ENCODE results near the gene SESN2. TPM values are rescaled to one million over a fixed set of nuclear protein-coding genes. Genes with fewer than 3 reads are reported as not detected.
A peak's percentile ranks its signal among the peaks of the same experiment; 100 is the strongest.

Gene SESN2
- total RNA-seq, 2 experiments from 2014 or later = 8.8 to 9.6 TPM

- Mint-ChIP-seq H3K4me1 (ENCODE audit: low read depth) (peaks cover 26% of the 10 kb centered on the region), H3K4me3 (no peak overlapping the region), H3K27me3 (no peaks in the 10 kb centered on the region), H3K9me3 (no peaks in the 10 kb centered on the region), H3K36me3 (ENCODE audit: low read depth) (peaks cover 66% of the 10 kb centered on the region), H3K27ac (no peak overlapping the region)
- intact Hi-C loops (cut with DNase I, micrococcal nuclease) = no loop called here
- peaks cover 54% of the 10 kb centered on the region for H3K36me3 ChIP-seq (ENCODE audit: insufficient read depth, low read length)
- no peaks in the 10 kb centered on the region for H3K27me3 ChIP-seq (ENCODE audit: control insufficient read depth in 1 of 2, insufficient read depth in 2 of 2, low read length in 2 of 2)
- DNase-seq = no peak
- no peak for ATAC-seq (ENCODE audit: poor library complexity)
- POLR2A ChIA-PET = interaction anchor here (7.9 kb wide), 1 partner anchor 17 kb away, joined by 131 read pairs; no protein-coding TSS in a partner anchor
- no peak overlapping the region for H3K27ac ChIP-seq (ENCODE audit: low read depth in 1 of 2, low read length in 2 of 2)
- no peaks in the 10 kb centered on the region for H3K9me3 ChIP-seq (ENCODE audit: control insufficient read depth in 1 of 2, insufficient read depth in 1 of 2, low read length in 2 of 2)
- TF ChIP-seq, protein P1, sequence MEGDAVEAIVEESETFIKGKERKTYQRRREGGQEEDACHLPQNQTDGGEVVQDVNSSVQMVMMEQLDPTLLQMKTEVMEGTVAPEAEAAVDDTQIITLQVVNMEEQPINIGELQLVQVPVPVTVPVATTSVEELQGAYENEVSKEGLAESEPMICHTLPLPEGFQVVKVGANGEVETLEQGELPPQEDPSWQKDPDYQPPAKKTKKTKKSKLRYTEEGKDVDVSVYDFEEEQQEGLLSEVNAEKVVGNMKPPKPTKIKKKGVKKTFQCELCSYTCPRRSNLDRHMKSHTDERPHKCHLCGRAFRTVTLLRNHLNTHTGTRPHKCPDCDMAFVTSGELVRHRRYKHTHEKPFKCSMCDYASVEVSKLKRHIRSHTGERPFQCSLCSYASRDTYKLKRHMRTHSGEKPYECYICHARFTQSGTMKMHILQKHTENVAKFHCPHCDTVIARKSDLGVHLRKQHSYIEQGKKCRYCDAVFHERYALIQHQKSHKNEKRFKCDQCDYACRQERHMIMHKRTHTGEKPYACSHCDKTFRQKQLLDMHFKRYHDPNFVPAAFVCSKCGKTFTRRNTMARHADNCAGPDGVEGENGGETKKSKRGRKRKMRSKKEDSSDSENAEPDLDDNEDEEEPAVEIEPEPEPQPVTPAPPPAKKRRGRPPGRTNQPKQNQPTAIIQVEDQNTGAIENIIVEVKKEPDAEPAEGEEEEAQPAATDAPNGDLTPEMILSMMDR (IDR thresholded peaks at IDR 0.05) = no peak
- H3K4me3 ChIP-seq (ENCODE audit: low read length) = no peak overlapping the region
- H3K4me1 ChIP-seq (ENCODE audit: insufficient read depth, low read length) = peaks cover 33% of the 10 kb centered on the region
- CTCF ChIA-PET = interaction anchor here (1.8 kb wide), 1 partner anchor 20 kb away, joined by 9 read pairs; no protein-coding TSS in a partner anchor
Observed at GRCh38 chr1:28229089-28229488, 30.2 kb upstream of the SESN2 start.

DNA sequence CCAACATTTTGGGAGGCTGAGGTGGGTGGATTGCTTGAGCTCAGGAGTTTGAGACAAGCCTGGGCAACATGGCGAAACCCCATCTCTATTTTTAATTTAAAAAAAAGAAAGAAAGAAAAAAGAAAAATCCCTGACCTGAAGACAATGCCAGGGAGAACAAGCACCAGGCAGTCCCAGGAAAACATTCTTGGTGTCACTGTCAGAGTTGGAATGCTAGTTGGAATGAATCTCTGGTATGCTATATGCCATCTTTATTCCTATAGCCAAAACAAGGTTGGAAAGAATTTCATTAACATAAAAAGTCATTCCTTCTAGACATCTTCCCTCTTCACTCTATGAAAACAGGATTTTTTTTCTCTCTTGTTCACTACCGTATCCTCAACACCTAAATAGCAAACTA, 29.3 kb upstream of the SESN2 start:
- Mint-ChIP-seq H3K27ac (peak overlapping the region; percentile 5), H3K36me3 (ENCODE audit: low read depth) (peaks cover 58% of the 10 kb centered on the region), H3K27me3 (no peaks in the 10 kb centered on the region), H3K4me1 (ENCODE audit: low read depth) (peaks cover 29% of the 10 kb centered on the region), H3K4me3 (peak overlapping the region; percentile 73), H3K9me3 (no peaks in the 10 kb centered on the region)
- TF ChIP-seq, protein P1 (IDR thresholded peaks at IDR 0.05) = no peak
- intact Hi-C loops (cut with DNase I, micrococcal nuclease) = loop anchor here in 1 of 2 experiments (5.0 kb wide), 2 partner anchors 97 to 143 kb away; partner anchors contain the start of genes EYA3 and MED18
- Histone ChIP-seq H3K27ac (ENCODE audit: low read depth in 1 of 2, low read length in 2 of 2) (no peak overlapping the region), H3K27me3 (ENCODE audit: control insufficient read depth in 1 of 2, insufficient read depth in 2 of 2, low read length in 2 of 2) (no peaks in the 10 kb centered on the region), H3K4me3 (ENCODE audit: low read length) (no peak overlapping the region), H3K4me1 (ENCODE audit: insufficient read depth, low read length) (peaks cover 35% of the 10 kb centered on the region), H3K9me3 (ENCODE audit: control insufficient read depth in 1 of 2, insufficient read depth in 1 of 2, low read length in 2 of 2) (no peaks in the 10 kb centered on the region), H3K36me3 (ENCODE audit: insufficient read depth, low read length) (peaks cover 48% of the 10 kb centered on the region)
- POLR2A ChIA-PET = interaction anchor here (7.9 kb wide), 1 partner anchor 16 kb away, joined by 131 read pairs; no protein-coding TSS in a partner anchor
- ATAC-seq (ENCODE audit: poor library complexity) (no peak), DNase-seq (no peak)
- CTCF ChIA-PET = interaction anchor here (1.8 kb wide), 1 partner anchor 19 kb away, joined by 9 read pairs; no protein-coding TSS in a partner anchor

- POLR2A ChIA-PET = interaction anchor here (0.6 to 7.9 kb wide), 4 partner anchors 13 to 561 kb away, joined by 3 to 131 read pairs (median 4); partner anchors contain the start of gene MED18
- TF ChIP-seq, protein P1 (IDR thresholded peaks at IDR 0.05) = no peak
- H3K27me3 ChIP-seq (ENCODE audit: control insufficient read depth in 1 of 2, insufficient read depth in 2 of 2, low read length in 2 of 2) = no peaks in the 10 kb centered on the region
- no peaks in the 10 kb centered on the region for H3K9me3 ChIP-seq (ENCODE audit: control insufficient read depth in 1 of 2, insufficient read depth in 1 of 2, low read length in 2 of 2)
- H3K4me3 ChIP-seq (ENCODE audit: low read length) = peak within 1 kb of the TSS; percentile 85
- DNase-seq (peak; percentile 89 to 97 (median 93)), ATAC-seq (ENCODE audit: poor library complexity) (peak; percentile 60)
- Mint-ChIP-seq H3K9me3 (no peaks in the 10 kb centered on the region), H3K36me3 (ENCODE audit: low read depth) (peaks cover 33% of the 10 kb centered on the region), H3K27ac (peak within 1 kb of the TSS; percentile 88), H3K4me3 (peak within 1 kb of the TSS; percentile 96), H3K4me1 (ENCODE audit: low read depth) (peaks cover 29% of the 10 kb centered on the region), H3K27me3 (no peaks in the 10 kb centered on the region)
- intact Hi-C loops (cut with DNase I, micrococcal nuclease) = loop anchor here in 1 of 2 experiments (2.0 to 5.0 kb wide), 3 partner anchors 14 to 145 kb away; partner anchors contain the start of genes EYA3 and MED18
- CTCF ChIA-PET = no interaction called here
- peaks cover 53% of the 10 kb centered on the region for H3K4me1 ChIP-seq (ENCODE audit: insufficient read depth, low read length)
- H3K27ac ChIP-seq (ENCODE audit: low read depth in 1 of 2, low read length in 2 of 2) = peak within 1 kb of the TSS; percentile 66 to 77
- H3K36me3 ChIP-seq (ENCODE audit: insufficient read depth, low read length) = peaks cover 27% of the 10 kb centered on the region
Observed at GRCh38 chr1:28232558-28233263, 26.6 kb upstream of the SESN2 start, which contains the start of gene DNAJC8. TSS of gene DNAJC8 (minus strand) at chr1:28233029. CDS start at chr1:28232998, 31 bp downstream.

Data from CD4-positive, alpha-beta T cell (primary cell).